NT2/D1 (cell line): Measurements from ENCODE around the gene PEPD.

Experiments used
- DNase-seq: peaks from one replicate; pipeline ENCODE4 v3.0.0-alpha.2; 2011; ENCODE audit warnings: low read depth, low spot score
- H3K27me3 ChIP-seq: 2 replicates; pipeline ENCODE4 v1.6.0; 2011; ENCODE audit warnings: mild to moderate bottlenecking; ENCODE audit not compliant: insufficient read length, insufficient read depth
- H3K36me3 ChIP-seq: 2 replicates; pipeline ENCODE4 v1.6.1; 2011; ENCODE audit warnings: mild to moderate bottlenecking, low read length, mixed read lengths; ENCODE audit not compliant: insufficient read depth, insufficient read length
- H3K4me1 ChIP-seq: 2 replicates; pipeline ENCODE4 v1.5.1; 2011; ENCODE audit not compliant: insufficient read depth, insufficient read length
- H3K4me3 ChIP-seq: 2 replicates; pipeline ENCODE4 v1.5.1; 2011; ENCODE audit warnings: low read depth; ENCODE audit not compliant: insufficient read length
- H3K9ac ChIP-seq: 2 replicates; pipeline ENCODE4 v1.6.0; 2011; ENCODE audit warnings: low read depth; ENCODE audit not compliant: insufficient read length
- H3K9me3 ChIP-seq: 2 replicates; pipeline ENCODE4 v1.5.1; 2011; ENCODE audit warnings: mild to moderate bottlenecking, low read length; ENCODE audit not compliant: insufficient read depth
- SUZ12 ChIP-seq: IDR thresholded peaks from 2 replicates; pipeline ENCODE4 v1.6.1; 2011; ENCODE audit not compliant: insufficient read length, insufficient read depth; ENCODE audit errors: extremely low read depth
- YY1 ChIP-seq: IDR thresholded peaks from 2 replicates; pipeline ENCODE4 v1.6.1; 2011; ENCODE audit not compliant: insufficient read length, insufficient read depth
- ZNF274 ChIP-seq: IDR thresholded peaks from 2 replicates; pipeline ENCODE4 v1.6.1; 2011; ENCODE audit warnings: mild to moderate bottlenecking, low read depth, low read length

The PEPD gene

DNA sequence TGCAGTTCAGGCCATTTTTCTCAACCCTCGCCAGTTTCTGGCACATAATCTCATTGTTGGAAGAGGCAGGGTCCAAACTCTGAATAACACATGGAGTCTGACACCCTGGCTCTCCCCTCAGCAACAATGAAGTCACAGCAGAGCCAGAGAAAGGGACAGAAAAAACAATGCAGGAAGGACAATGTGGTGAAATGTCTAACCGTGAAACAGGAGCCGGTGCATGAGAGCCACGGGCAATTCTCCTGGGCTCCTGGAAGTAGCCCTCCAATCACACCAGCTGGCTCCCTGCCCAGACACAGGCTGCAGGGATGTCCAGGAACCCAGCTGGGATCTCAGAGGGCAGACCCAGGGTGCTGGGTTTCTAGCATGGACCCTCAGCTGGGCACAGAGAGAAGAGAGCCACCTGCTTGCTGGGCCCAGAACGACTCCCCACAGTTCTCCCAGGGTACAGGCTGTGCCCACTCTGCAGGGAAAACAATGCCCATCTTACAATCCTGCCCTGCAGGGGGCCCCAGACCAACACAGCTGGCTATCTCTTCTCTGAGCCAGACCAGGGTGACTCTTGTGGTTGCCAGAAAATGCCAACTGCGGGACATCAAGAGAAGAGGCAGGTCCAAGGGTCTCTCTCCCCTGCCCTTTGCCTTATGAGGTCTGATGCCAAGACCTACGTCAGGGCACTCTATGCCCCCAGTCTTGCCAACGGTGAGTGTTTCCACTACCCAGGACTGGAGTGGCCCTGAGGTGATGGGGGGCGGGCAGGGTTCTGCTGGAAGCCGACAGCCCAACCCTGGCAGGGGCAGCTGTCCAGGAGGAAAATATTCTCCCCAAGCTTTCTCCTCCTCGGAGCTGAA lies 83.5 kb downstream of the PEPD start:
- no peaks in the 10 kb centered on the region for H3K27me3 ChIP-seq
- H3K9ac ChIP-seq: no peak overlapping the region
- no peak for DNase-seq
- H3K4me1 ChIP-seq: peaks cover 3% of the 10 kb centered on the region
- TF ChIP-seq ZNF274 (no peak), YY1 (no peak), SUZ12 (no peak)
- peaks cover 5% of the 10 kb centered on the region for H3K36me3 ChIP-seq
- no peaks in the 10 kb centered on the region for H3K9me3 ChIP-seq
- no peak overlapping the region for H3K4me3 ChIP-seq

- Histone ChIP-seq H3K36me3 (peaks cover 5% of the 10 kb centered on the region), H3K4me1 (peaks cover 3% of the 10 kb centered on the region), H3K4me3 (no peak overlapping the region), H3K27me3 (no peaks in the 10 kb centered on the region), H3K9me3 (no peaks in the 10 kb centered on the region), H3K9ac (no peak overlapping the region)
- TF ChIP-seq ZNF274 (no peak), SUZ12 (no peak), YY1 (no peak)
- no peak for DNase-seq
These were observed 84.2 kb downstream of the PEPD start for GRCh38 chr19:33437393-33437820.

GRCh38 chr19:33436360-33437345 lies 84.9 kb downstream of the PEPD start:
- Histone ChIP-seq H3K4me1 (peaks cover 3% of the 10 kb centered on the region), H3K9ac (no peak overlapping the region), H3K36me3 (peaks cover 5% of the 10 kb centered on the region), H3K4me3 (no peak overlapping the region), H3K27me3 (no peaks in the 10 kb centered on the region), H3K9me3 (no peaks in the 10 kb centered on the region)
- DNase-seq: no peak
- TF ChIP-seq ZNF274: no peak
- TF ChIP-seq SUZ12: no peak
- TF ChIP-seq YY1: no peak

- H3K4me1 ChIP-seq: peaks cover 6% of the 10 kb centered on the region
- no peak for DNase-seq
- H3K9me3 ChIP-seq: no peaks in the 10 kb centered on the region
- no peak for TF ChIP-seq SUZ12
- no peak for TF ChIP-seq YY1
- no peak for TF ChIP-seq ZNF274
- H3K36me3 ChIP-seq: peaks cover 2% of the 10 kb centered on the region
- no peaks in the 10 kb centered on the region for H3K27me3 ChIP-seq
- H3K4me3 ChIP-seq: no peak overlapping the region
- no peak overlapping the region for H3K9ac ChIP-seq
These were observed 85.8 kb downstream of the PEPD start for GRCh38 chr19:33435706-33436359.

GRCh38 chr19:33434886-33435705 lies 86.5 kb downstream of the PEPD start:
- Histone ChIP-seq H3K9ac (no peak overlapping the region), H3K27me3 (no peaks in the 10 kb centered on the region), H3K36me3 (no peaks in the 10 kb centered on the region), H3K4me1 (peaks cover 6% of the 10 kb centered on the region), H3K4me3 (no peak overlapping the region), H3K9me3 (no peaks in the 10 kb centered on the region)
- DNase-seq: no peak
- TF ChIP-seq ZNF274: no peak
- TF ChIP-seq YY1: no peak
- no peak for TF ChIP-seq SUZ12

DNA sequence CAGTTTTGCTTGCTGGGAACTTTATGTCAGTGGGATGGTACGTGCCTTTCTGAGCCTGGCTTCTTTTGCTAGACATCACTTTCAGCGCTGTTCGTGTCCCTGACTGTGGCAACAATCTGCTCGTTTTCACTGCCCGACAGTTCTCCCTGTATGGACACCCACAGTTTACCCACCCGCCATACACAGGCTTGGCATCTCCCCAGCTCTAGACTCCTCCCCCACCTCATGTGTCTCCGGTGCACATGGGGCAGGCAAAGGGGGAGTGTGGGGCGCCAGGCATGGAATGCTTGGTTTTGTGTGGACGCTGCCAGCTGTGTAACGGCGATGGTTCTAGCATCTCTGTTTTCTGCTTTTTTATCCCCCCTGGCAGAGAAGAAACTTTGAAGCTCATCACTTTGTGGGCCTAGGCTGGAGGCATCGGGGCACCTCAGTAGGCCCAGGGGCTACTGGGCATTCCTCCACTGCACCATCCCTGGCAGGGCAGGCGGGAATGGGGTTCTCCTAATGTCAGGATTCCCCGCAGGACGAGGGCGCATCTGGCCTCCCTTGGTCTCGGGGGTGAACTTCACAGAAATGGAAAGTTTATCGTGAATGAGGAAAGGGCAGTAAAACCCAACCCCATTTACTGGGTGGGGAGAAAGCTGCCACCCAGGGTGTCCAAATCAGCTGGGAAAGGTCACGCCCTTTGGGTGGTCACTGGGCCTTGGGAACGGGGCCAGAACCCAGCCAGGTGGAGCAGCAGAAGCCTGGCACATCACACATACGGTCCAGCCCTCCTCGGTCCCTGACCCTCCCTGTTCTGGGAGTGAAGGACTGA lies 87.3 kb downstream of the PEPD start:
- peaks cover 6% of the 10 kb centered on the region for H3K4me1 ChIP-seq
- H3K27me3 ChIP-seq: no peaks in the 10 kb centered on the region
- H3K36me3 ChIP-seq: no peaks in the 10 kb centered on the region
- TF ChIP-seq YY1 (no peak), ZNF274 (no peak), SUZ12 (no peak)
- no peak for DNase-seq
- no peak overlapping the region for H3K9ac ChIP-seq
- H3K4me3 ChIP-seq: no peak overlapping the region
- no peaks in the 10 kb centered on the region for H3K9me3 ChIP-seq
